Activated T-helper 1 cell treated with anti-CD3 and anti-CD28 coated beads, Interleukin-12 subunit alpha, Interleukin-12 subunit beta, Interleukin-2, Interleukin-4 antibody, amounts not matched to agents 30 ng/mL and 10 ng/mL and 1 ng/mL, durations not matched to agents 14 hours and 24 hours and 36 hours (primary cell): ENCODE results near the gene ARL4A. TPM values are rescaled to one million over a fixed set of nuclear protein-coding genes. Genes with fewer than 3 reads are reported as not detected.

Experiments used
- DNase-seq: peaks from one replicate; pipeline ENCODE4 v3.0.0; 2021; ENCODE audit warnings: low spot score
- H3K27ac Mint-ChIP-seq: one replicate; pipeline ENCODE4 v1.8.0; 2021; ENCODE audit warnings: mild to moderate bottlenecking, mixed read lengths
- H3K27me3 Mint-ChIP-seq: one replicate; pipeline ENCODE4 v1.8.0; 2022; ENCODE audit warnings: mild to moderate bottlenecking, moderate library complexity, mixed read lengths; ENCODE audit not compliant: insufficient read depth
- H3K36me3 Mint-ChIP-seq: one replicate; pipeline ENCODE4 v1.8.0; 2021; ENCODE audit warnings: low read depth, mixed read lengths
- H3K4me1 Mint-ChIP-seq: one replicate; pipeline ENCODE4 v1.8.0; 2021; ENCODE audit warnings: low read depth, mixed read lengths
- H3K4me3 Mint-ChIP-seq: one replicate; pipeline ENCODE4 v1.8.0; 2021; ENCODE audit warnings: mild to moderate bottlenecking, moderate library complexity, mixed read lengths
- H3K9me3 Mint-ChIP-seq: one replicate; pipeline ENCODE4 v1.8.0; 2021; ENCODE audit warnings: mixed read lengths
- intact Hi-C: fragments of 100-400 bp; cut with micrococcal nuclease; formaldehyde crosslinking; loops from one replicate; pipeline ENCODE4 v1.15.1; 2024
- total RNA-seq: library from RNA; stranded (reverse); gene quantifications from 2 replicates; pipeline ENCODE4 v1.2.3, GENCODE V29; 2022

The ARL4A gene
- total RNA-seq, 1 donor from 2014 or later, result 10.2 TPM

GRCh38 chr7:12725575-12726316 lies 38.3 kb downstream of the ARL4A start:
- intact Hi-C loops, result no loop called here
- DNase-seq, result no peak
- peaks cover 3% of the 10 kb centered on the region for H3K27me3 Mint-ChIP-seq
- no peak overlapping the region for H3K27ac Mint-ChIP-seq
- H3K4me3 Mint-ChIP-seq, result no peak overlapping the region
- H3K36me3 Mint-ChIP-seq, result peaks cover 3% of the 10 kb centered on the region
- H3K9me3 Mint-ChIP-seq, result no peaks in the 10 kb centered on the region
- peaks cover 20% of the 10 kb centered on the region for H3K4me1 Mint-ChIP-seq

- Mint-ChIP-seq H3K9me3 (no peaks in the 10 kb centered on the region), H3K27ac (no peak overlapping the region), H3K4me1 (peaks cover 27% of the 10 kb centered on the region), H3K36me3 (peaks cover 2% of the 10 kb centered on the region), H3K27me3 (peaks cover 3% of the 10 kb centered on the region), H3K4me3 (no peak overlapping the region)
- intact Hi-C loops, result no loop called here
- no peak for DNase-seq
Measured at GRCh38 chr7:12726908-12727307, 39.5 kb downstream of the ARL4A start.

GRCh38 chr7:12727455-12728191 lies 40.2 kb downstream of the ARL4A start:
- no peak for DNase-seq
- H3K4me3 Mint-ChIP-seq, result no peak overlapping the region
- H3K27me3 Mint-ChIP-seq, result peaks cover 3% of the 10 kb centered on the region
- H3K36me3 Mint-ChIP-seq, result no peaks in the 10 kb centered on the region
- intact Hi-C loops, result no loop called here
- H3K4me1 Mint-ChIP-seq, result peaks cover 25% of the 10 kb centered on the region
- no peak overlapping the region for H3K27ac Mint-ChIP-seq
- H3K9me3 Mint-ChIP-seq, result no peaks in the 10 kb centered on the region

GRCh38 chr7:12728192-12728538 lies 40.7 kb downstream of the ARL4A start:
- intact Hi-C loops, result no loop called here

GRCh38 chr7:12729112-12729511 lies 41.7 kb downstream of the ARL4A start:
- Mint-ChIP-seq H3K9me3 (no peaks in the 10 kb centered on the region), H3K27me3 (peaks cover 3% of the 10 kb centered on the region), H3K36me3 (no peaks in the 10 kb centered on the region), H3K4me3 (no peak overlapping the region), H3K27ac (no peak overlapping the region), H3K4me1 (peaks cover 16% of the 10 kb centered on the region)
- DNase-seq, result no peak
- intact Hi-C loops, result no loop called here

More at GRCh38 chr7:12728192-12728538, 40.7 kb downstream of the ARL4A start:
- Mint-ChIP-seq H3K4me3 (no peak overlapping the region), H3K27ac (no peak overlapping the region), H3K9me3 (no peaks in the 10 kb centered on the region), H3K4me1 (peaks cover 19% of the 10 kb centered on the region), H3K27me3 (peaks cover 3% of the 10 kb centered on the region), H3K36me3 (no peaks in the 10 kb centered on the region)
- DNase-seq, result no peak

GRCh38 chr7:12730523-12730922 lies 43.1 kb downstream of the ARL4A start:
- intact Hi-C loops, result no loop called here
- H3K4me3 Mint-ChIP-seq, result no peak overlapping the region

GRCh38 chr7:12731214-12731656 lies 43.8 kb downstream of the ARL4A start:
- peaks cover 2% of the 10 kb centered on the region for H3K36me3 Mint-ChIP-seq
- intact Hi-C loops, result no loop called here

More at GRCh38 chr7:12730523-12730922, 43.1 kb downstream of the ARL4A start:
- H3K36me3 Mint-ChIP-seq, result peaks cover 2% of the 10 kb centered on the region
- peaks cover 21% of the 10 kb centered on the region for H3K4me1 Mint-ChIP-seq
- no peaks in the 10 kb centered on the region for H3K27me3 Mint-ChIP-seq
- no peaks in the 10 kb centered on the region for H3K9me3 Mint-ChIP-seq
- no peak for DNase-seq
- H3K27ac Mint-ChIP-seq, result peak overlapping the region; percentile 13

GRCh38 chr7:12731775-12732174 lies 44.3 kb downstream of the ARL4A start:
- Mint-ChIP-seq H3K4me3 (no peak overlapping the region), H3K4me1 (peaks cover 21% of the 10 kb centered on the region), H3K27ac (no peak overlapping the region), H3K36me3 (peaks cover 2% of the 10 kb centered on the region), H3K9me3 (no peaks in the 10 kb centered on the region), H3K27me3 (no peaks in the 10 kb centered on the region)
- intact Hi-C loops, result no loop called here
- no peak for DNase-seq

More at GRCh38 chr7:12731214-12731656, 43.8 kb downstream of the ARL4A start:
- Mint-ChIP-seq H3K9me3 (no peaks in the 10 kb centered on the region), H3K4me3 (peak overlapping the region; percentile 49), H3K4me1 (peaks cover 21% of the 10 kb centered on the region), H3K27ac (peak overlapping the region; percentile 53), H3K27me3 (no peaks in the 10 kb centered on the region)
- DNase-seq, result no peak

GRCh38 chr7:12732428-12732827 lies 45.0 kb downstream of the ARL4A start:
- Mint-ChIP-seq H3K4me1 (peaks cover 21% of the 10 kb centered on the region), H3K27ac (no peak overlapping the region), H3K4me3 (no peak overlapping the region), H3K9me3 (no peaks in the 10 kb centered on the region), H3K36me3 (peaks cover 2% of the 10 kb centered on the region), H3K27me3 (no peaks in the 10 kb centered on the region)
- DNase-seq, result no peak
- intact Hi-C loops, result no loop called here

- H3K27me3 Mint-ChIP-seq, result no peaks in the 10 kb centered on the region
- H3K36me3 Mint-ChIP-seq, result peaks cover 2% of the 10 kb centered on the region
- intact Hi-C loops, result no loop called here
- DNase-seq, result no peak
- H3K27ac Mint-ChIP-seq, result no peak overlapping the region
- H3K9me3 Mint-ChIP-seq, result no peaks in the 10 kb centered on the region
- H3K4me1 Mint-ChIP-seq, result peaks cover 11% of the 10 kb centered on the region
- no peak overlapping the region for H3K4me3 Mint-ChIP-seq
Measured at GRCh38 chr7:12735923-12736322, 48.5 kb downstream of the ARL4A start.

GRCh38 chr7:12737373-12737772 lies 49.9 kb downstream of the ARL4A start:
- intact Hi-C loops, result no loop called here
- DNase-seq, result no peak
- peaks cover 5% of the 10 kb centered on the region for H3K4me1 Mint-ChIP-seq

GRCh38 chr7:12737836-12738235 lies 50.4 kb downstream of the ARL4A start:
- no peak for DNase-seq
- Mint-ChIP-seq H3K9me3 (no peaks in the 10 kb centered on the region), H3K27ac (no peak overlapping the region), H3K36me3 (peaks cover 2% of the 10 kb centered on the region), H3K4me3 (no peak overlapping the region), H3K4me1 (peaks cover 5% of the 10 kb centered on the region), H3K27me3 (no peaks in the 10 kb centered on the region)
- intact Hi-C loops, result no loop called here

More at GRCh38 chr7:12737373-12737772, 49.9 kb downstream of the ARL4A start:
- no peak overlapping the region for H3K27ac Mint-ChIP-seq
- no peaks in the 10 kb centered on the region for H3K27me3 Mint-ChIP-seq
- peaks cover 2% of the 10 kb centered on the region for H3K36me3 Mint-ChIP-seq
- H3K9me3 Mint-ChIP-seq, result no peaks in the 10 kb centered on the region
- H3K4me3 Mint-ChIP-seq, result no peak overlapping the region

GRCh38 chr7:12738665-12739064 lies 51.2 kb downstream of the ARL4A start:
- H3K27ac Mint-ChIP-seq, result no peak overlapping the region
- H3K9me3 Mint-ChIP-seq, result no peaks in the 10 kb centered on the region
- intact Hi-C loops, result no loop called here
- no peaks in the 10 kb centered on the region for H3K27me3 Mint-ChIP-seq
- no peak overlapping the region for H3K4me3 Mint-ChIP-seq
- no peak for DNase-seq
- peaks cover 5% of the 10 kb centered on the region for H3K4me1 Mint-ChIP-seq
- H3K36me3 Mint-ChIP-seq, result peaks cover 2% of the 10 kb centered on the region
